Mesenchymal stem cell (in vitro differentiated cells and primary cell): Measurements from ENCODE around the gene RASEF.

ENCODE experiments used
- DNase-seq: peaks from one replicate; pipeline ENCODE4 v3.0.0-alpha.2; 2013
- H2AFZ ChIP-seq: one replicate; pipeline ENCODE4 v1.6.1; 2013; ENCODE audit warnings: low read depth, mild to moderate bottlenecking, control low read depth, inconsistent platforms, low read length, moderate library complexity
- H2AK5ac ChIP-seq: 2 replicates; pipeline ENCODE4 v1.6.1; 2013; ENCODE audit warnings: low read length, moderate library complexity, mild to moderate bottlenecking, inconsistent platforms; ENCODE audit not compliant: severe bottlenecking
- H2BK120ac ChIP-seq: one replicate; pipeline ENCODE4 v1.6.1; 2013; ENCODE audit warnings: low read depth, mild to moderate bottlenecking, inconsistent platforms, low read length, moderate library complexity
- H2BK12ac ChIP-seq, 2 experiments: one replicate each; pipeline ENCODE4 v1.6.1; 2013; ENCODE audit warnings: inconsistent platforms in 2 of 2, low read length in 2 of 2, mild to moderate bottlenecking in 2 of 2, moderate library complexity in 2 of 2, control low read depth in 1 of 2
- H2BK15ac ChIP-seq: one replicate; pipeline ENCODE4 v1.6.1; 2013; ENCODE audit warnings: mild to moderate bottlenecking, low read depth, inconsistent platforms; ENCODE audit not compliant: poor library complexity, severe bottlenecking
- H2BK5ac ChIP-seq: 2 replicates; pipeline ENCODE4 v1.6.1; 2013; ENCODE audit warnings: low read depth, mild to moderate bottlenecking, low read length, control low read depth, inconsistent platforms; ENCODE audit not compliant: poor library complexity, severe bottlenecking
- H3K14ac ChIP-seq, 2 experiments: one replicate each; pipeline ENCODE4 v1.6.1; 2013; ENCODE audit warnings: inconsistent platforms in 2 of 2, low read length in 2 of 2, control low read depth in 1 of 2, mild to moderate bottlenecking in 1 of 2, moderate library complexity in 1 of 2
- H3K18ac ChIP-seq, 2 experiments: one replicate each; pipeline ENCODE4 v1.6.1; 2013; ENCODE audit warnings: inconsistent platforms in 2 of 2, low read length in 2 of 2, control low read depth in 1 of 2, low read depth in 1 of 2, mild to moderate bottlenecking in 1 of 2
- H3K23ac ChIP-seq, 2 experiments: one replicate each; pipeline ENCODE4 v1.6.1; 2013; ENCODE audit warnings: inconsistent platforms in 2 of 2, low read length in 2 of 2, mild to moderate bottlenecking in 2 of 2, moderate library complexity in 2 of 2, control low read depth in 1 of 2
- H3K27ac ChIP-seq: 2 replicates; pipeline ENCODE4 v1.5.1; 2013; ENCODE audit warnings: mild to moderate bottlenecking, moderate library complexity, low read length, control low read depth, inconsistent platforms; ENCODE audit not compliant: poor library complexity, severe bottlenecking
- H3K27me3 ChIP-seq, 2 experiments: 2 replicates each; pipeline versions ENCODE4 v1.6.1 to v1.7.0; 2013; ENCODE audit warnings: low read length in 2 of 2, mild to moderate bottlenecking in 2 of 2, moderate library complexity in 2 of 2, control low read depth in 1 of 2, inconsistent platforms in 1 of 2; ENCODE audit not compliant: control insufficient read depth in 1 of 2, insufficient read depth in 1 of 2
- H3K36me3 ChIP-seq, 2 experiments: 2 replicates each; pipeline versions ENCODE4 v1.6.1 to v1.7.0; 2013; ENCODE audit warnings: low read length in 2 of 2, control low read depth in 1 of 2, inconsistent platforms in 1 of 2, low read depth in 1 of 2, mild to moderate bottlenecking in 1 of 2; ENCODE audit not compliant: insufficient read depth in 2 of 2, control insufficient read depth in 1 of 2
- H3K4ac ChIP-seq, 2 experiments: one replicate each; pipeline ENCODE4 v1.6.1; 2013; ENCODE audit warnings: inconsistent platforms in 2 of 2, low read length in 2 of 2, mild to moderate bottlenecking in 2 of 2, moderate library complexity in 2 of 2, control low read depth in 1 of 2, low read depth in 1 of 2
- H3K4me1 ChIP-seq: 2 replicates; pipeline ENCODE4 v1.6.1; 2013; ENCODE audit warnings: low read depth, low read length, control low read depth; ENCODE audit not compliant: control insufficient read depth, insufficient read depth
- H3K4me2 ChIP-seq: 2 replicates; pipeline ENCODE4 v1.6.1; 2013; ENCODE audit warnings: low read length, mild to moderate bottlenecking, inconsistent platforms; ENCODE audit not compliant: poor library complexity, severe bottlenecking
- H3K4me3 ChIP-seq, 2 experiments: 2 replicates each; pipeline versions ENCODE4 v1.5.1 to v1.7.0; 2013; ENCODE audit warnings: low read length in 2 of 2, mild to moderate bottlenecking in 2 of 2, control low read depth in 1 of 2, low read depth in 1 of 2; ENCODE audit not compliant: insufficient read depth in 1 of 2
- H3K79me1 ChIP-seq: replicated peaks from 2 replicates; pipeline ENCODE4 v1.6.1; 2013; ENCODE audit warnings: mild to moderate bottlenecking, control low read depth, low read length, inconsistent platforms; ENCODE audit not compliant: poor library complexity, severe bottlenecking
- H3K9ac ChIP-seq: 2 replicates; pipeline ENCODE4 v1.7.0; 2013; ENCODE audit warnings: mild to moderate bottlenecking, low read length, moderate library complexity
- H3K9me3 ChIP-seq: 2 replicates; pipeline ENCODE4 v1.7.0; 2013; ENCODE audit warnings: mild to moderate bottlenecking, low read length; ENCODE audit not compliant: control insufficient read depth
- H4K8ac ChIP-seq: one replicate; pipeline ENCODE4 v1.6.1; 2013; ENCODE audit warnings: inconsistent platforms, mild to moderate bottlenecking, low read length, moderate library complexity
- H4K91ac ChIP-seq: one replicate; pipeline ENCODE4 v1.6.1; 2013; ENCODE audit warnings: mild to moderate bottlenecking, low read length, inconsistent platforms
- WGBS: methylation state at CpG from one replicate; pipeline ENCODE4 v1.1.7; 2013; ENCODE audit warnings: mixed read lengths; 5-methylcytosine and 5-hydroxymethylcytosine counted together

The RASEF gene

DNA sequence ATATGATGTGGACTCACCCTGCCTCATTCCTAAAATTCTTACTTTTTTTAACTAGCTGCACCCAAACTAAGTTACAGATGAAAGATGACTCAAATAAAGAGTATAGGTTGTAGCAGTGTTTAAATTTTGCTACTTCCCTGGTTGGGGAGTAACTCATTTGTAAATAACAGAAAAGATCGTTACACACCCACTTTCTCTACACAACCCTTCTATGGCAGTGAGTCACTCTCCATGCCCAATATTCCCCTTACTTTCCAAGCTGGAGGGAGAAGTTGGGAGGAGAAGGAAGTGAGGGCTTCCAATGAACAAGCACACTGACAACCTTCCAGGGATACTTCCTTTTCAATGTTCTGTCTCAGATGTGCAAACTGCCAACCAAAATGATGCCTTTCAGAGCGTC is 1.9 kb downstream of the RASEF start:
- H3K14ac ChIP-seq: no peak overlapping the region
- H3K4ac ChIP-seq: no peak overlapping the region
- H2AK5ac ChIP-seq: no peak overlapping the region
- H2BK5ac ChIP-seq: no peak overlapping the region
- 89% methylated on average over 1 of the region's 2 CpGs for WGBS
- H3K23ac ChIP-seq: no peak overlapping the region
- no peak overlapping the region for H3K9ac ChIP-seq
- no peak overlapping the region for H3K27ac ChIP-seq
- no peak overlapping the region for H2AFZ ChIP-seq
- H3K4me2 ChIP-seq: no peak overlapping the region
- H4K91ac ChIP-seq: no peak overlapping the region
- no peak overlapping the region for H2BK120ac ChIP-seq
- H3K9me3 ChIP-seq: no peaks in the 10 kb centered on the region
- no peak for DNase-seq
- peaks cover 13% of the 10 kb centered on the region for H3K4me1 ChIP-seq
- no peaks in the 10 kb centered on the region for H3K36me3 ChIP-seq
- H4K8ac ChIP-seq: no peak overlapping the region
- no peak overlapping the region for H2BK15ac ChIP-seq
- no peak overlapping the region for H2BK12ac ChIP-seq
- H3K18ac ChIP-seq: no peak overlapping the region
- H3K79me1 ChIP-seq: peaks cover 2% of the 10 kb centered on the region
- no peak overlapping the region for H3K4me3 ChIP-seq
- H3K27me3 ChIP-seq: peaks cover 38 to 39% of the 10 kb centered on the region in 2 experiments

DNA sequence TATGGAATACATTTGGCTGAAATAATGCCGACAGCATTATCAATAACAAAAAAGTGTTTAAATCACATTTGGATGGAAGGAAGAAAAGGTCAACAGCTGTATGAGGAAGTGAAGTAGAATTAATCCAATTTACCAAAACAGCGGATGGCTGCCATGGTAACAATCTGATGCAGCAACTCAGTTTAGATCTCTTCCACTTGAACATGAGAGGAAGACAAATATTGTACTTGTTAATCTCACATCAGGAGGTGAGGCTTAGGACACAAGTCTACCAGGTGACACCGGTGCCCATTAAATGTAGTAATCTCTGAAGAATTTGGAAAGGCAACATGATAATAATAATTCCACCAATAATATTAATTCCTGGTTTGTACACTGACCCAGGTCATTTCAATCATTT is 2.4 kb downstream of the RASEF start:
- Histone ChIP-seq H3K27me3 (peaks cover 38 to 39% of the 10 kb centered on the region in 2 experiments), H3K4ac (no peak overlapping the region), H3K9me3 (no peaks in the 10 kb centered on the region), H2BK15ac (no peak overlapping the region), H3K9ac (no peak overlapping the region), H4K91ac (no peak overlapping the region), H2BK5ac (no peak overlapping the region), H3K4me3 (no peak overlapping the region), H3K79me1 (peaks cover 2% of the 10 kb centered on the region), H3K4me1 (peaks cover 13% of the 10 kb centered on the region), H3K14ac (no peak overlapping the region), H3K23ac (no peak overlapping the region), H2BK12ac (no peak overlapping the region), H4K8ac (no peak overlapping the region), H3K27ac (no peak overlapping the region), H3K18ac (no peak overlapping the region), H2AFZ (no peak overlapping the region), H3K4me2 (no peak overlapping the region), H2BK120ac (no peak overlapping the region), H2AK5ac (no peak overlapping the region), H3K36me3 (no peaks in the 10 kb centered on the region)
- 86% methylated on average over 1 of the region's 3 CpGs for WGBS
- no peak for DNase-seq

DNA sequence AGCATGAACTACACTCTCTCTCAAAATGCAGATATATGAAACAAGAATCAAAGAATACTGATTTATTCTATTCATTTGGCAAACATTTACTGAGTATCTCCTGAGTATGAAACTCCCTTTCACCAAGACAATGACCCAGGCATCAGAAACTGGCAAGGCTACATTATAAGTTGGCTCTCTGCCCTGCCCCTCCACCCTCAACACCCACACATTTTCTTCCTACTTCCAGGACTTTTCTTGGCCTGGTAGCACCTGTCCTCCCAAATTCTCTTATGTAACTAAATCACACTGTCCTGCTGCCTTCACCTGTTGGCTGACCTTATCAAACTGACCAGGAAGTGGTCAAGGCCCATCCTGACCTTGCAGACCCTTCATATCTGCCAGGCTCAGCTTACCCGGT is 3.5 kb downstream of the RASEF start:
- Histone ChIP-seq H4K91ac (no peak overlapping the region), H2BK15ac (no peak overlapping the region), H2BK5ac (no peak overlapping the region), H4K8ac (no peak overlapping the region), H3K4me1 (peaks cover 13% of the 10 kb centered on the region), H2AK5ac (no peak overlapping the region), H3K18ac (no peak overlapping the region), H2AFZ (no peak overlapping the region), H3K23ac (no peak overlapping the region), H2BK120ac (no peak overlapping the region), H3K14ac (no peak overlapping the region), H3K4me2 (no peak overlapping the region), H3K4me3 (no peak overlapping the region), H3K36me3 (no peaks in the 10 kb centered on the region), H3K4ac (no peak overlapping the region), H2BK12ac (no peak overlapping the region), H3K9ac (no peak overlapping the region), H3K79me1 (peaks cover 2% of the 10 kb centered on the region), H3K27me3 (peaks cover 38 to 39% of the 10 kb centered on the region in 2 experiments), H3K27ac (no peak overlapping the region), H3K9me3 (no peaks in the 10 kb centered on the region)
- no peak for DNase-seq
- 93% methylated on average over 1 of the region's 1 CpG for WGBS

DNA sequence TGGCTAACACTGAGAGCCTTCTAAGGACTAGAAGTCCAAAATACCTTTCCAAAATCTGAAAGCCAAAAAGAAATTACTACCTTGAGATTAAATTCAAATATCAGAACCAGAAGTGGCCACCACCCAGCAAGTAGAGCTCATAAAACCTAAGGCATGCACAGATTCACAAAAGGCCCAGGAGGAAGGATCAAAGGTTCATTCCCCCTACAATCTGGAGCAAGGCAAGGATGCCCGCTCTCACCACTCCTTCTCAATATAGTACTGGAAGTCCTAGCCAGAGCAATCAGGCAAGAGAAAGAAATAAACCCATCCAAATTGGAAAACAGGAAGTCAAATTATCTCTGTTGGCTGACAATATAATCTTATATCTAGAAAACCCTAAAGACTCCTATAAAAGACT is 6.0 kb downstream of the RASEF start:
- Histone ChIP-seq H2BK15ac (no peak overlapping the region), H3K4me1 (peaks cover under 1% of the 10 kb centered on the region), H3K4me2 (no peak overlapping the region), H3K18ac (no peak overlapping the region), H2BK120ac (no peak overlapping the region), H2AFZ (no peak overlapping the region), H3K27ac (no peak overlapping the region), H2AK5ac (no peak overlapping the region), H3K9me3 (no peaks in the 10 kb centered on the region), H2BK5ac (no peak overlapping the region), H4K8ac (no peak overlapping the region), H3K14ac (no peak overlapping the region), H3K36me3 (no peaks in the 10 kb centered on the region), H3K23ac (no peak overlapping the region), H4K91ac (no peak overlapping the region), H3K4ac (no peak overlapping the region), H3K9ac (no peak overlapping the region), H3K27me3 (peaks cover 23 to 29% of the 10 kb centered on the region in 2 experiments), H3K4me3 (no peak overlapping the region), H3K79me1 (peaks cover 2% of the 10 kb centered on the region), H2BK12ac (no peak overlapping the region)
- WGBS: 100% methylated on average over 1 of the region's 1 CpG
- DNase-seq: no peak
